Endothelial cell of umbilical vein (primary cell): Measurements from ENCODE around the gene RTN1.

ENCODE experiments used
- EZH2 ChIP-seq: IDR thresholded peaks from 2 replicates; pipeline ENCODE4 v1.6.1; 2012; ENCODE audit warnings: borderline replicate concordance, low read depth, mild to moderate bottlenecking, moderate library complexity, low read length, inconsistent platforms; ENCODE audit not compliant: severe bottlenecking
- FOS ChIP-seq: IDR thresholded peaks from 2 replicates; pipeline ENCODE4 v1.6.1; 2011; ENCODE audit warnings: mild to moderate bottlenecking, low read length, moderate library complexity, borderline replicate concordance; ENCODE audit not compliant: insufficient read depth
- MYC ChIP-seq: IDR thresholded peaks from one replicate; pipeline ENCODE4 v1.6.1; 2011; ENCODE audit warnings: mild to moderate bottlenecking, low read depth, low read length
- POLR2A ChIP-seq: IDR thresholded peaks from 2 replicates; pipeline ENCODE4 v1.6.1; 2012; ENCODE audit warnings: low read depth, mild to moderate bottlenecking, control low read depth, low read length
- POLR2AphosphoS5 ChIP-seq: IDR thresholded peaks from 2 replicates; pipeline ENCODE4 v1.6.1; 2012; ENCODE audit warnings: low read depth, mild to moderate bottlenecking, control low read depth, low read length, moderate library complexity; ENCODE audit not compliant: insufficient read depth
- TF ChIP-seq, protein P1 (sequence below), 2 donors: IDR thresholded peaks; 1 replicate in 1 of 2; 2 replicates in 1 of 2; pipeline ENCODE4 v1.5.1; 2011; ENCODE audit warnings: low read length in 2 of 2, mild to moderate bottlenecking in 2 of 2, moderate library complexity in 2 of 2, control low read depth in 1 of 2, inconsistent platforms in 1 of 2, low read depth in 1 of 2; ENCODE audit not compliant: insufficient read depth in 1 of 2; ENCODE audit errors: extremely low read depth in 1 of 2
- TF ChIP-seq, protein P2 (sequence below): IDR thresholded peaks from 2 replicates; pipeline ENCODE4 v1.6.1; 2011; ENCODE audit not compliant: insufficient read depth, insufficient read length

DNA sequence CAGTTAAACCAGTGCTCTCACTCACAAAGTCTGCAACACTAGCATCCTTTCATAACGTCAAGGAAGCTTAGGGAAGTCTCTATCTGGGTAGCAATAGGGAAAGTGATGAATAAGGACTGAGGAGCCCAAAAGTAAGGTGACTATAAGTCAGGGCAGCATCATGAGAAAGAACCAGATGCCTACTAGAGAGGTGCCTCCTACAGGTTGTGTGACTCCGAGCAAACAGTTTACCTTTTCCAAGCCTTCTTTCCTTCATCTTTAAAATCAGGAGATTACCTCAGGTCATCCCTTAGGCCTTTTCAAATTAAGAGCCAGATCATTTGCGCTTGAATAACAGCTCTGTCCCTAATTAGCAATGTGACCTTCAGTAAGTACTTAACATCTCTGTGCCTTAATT lies 40.2 kb downstream of the RTN1 start:
- no peak for TF ChIP-seq EZH2
- TF ChIP-seq POLR2A = no peak
- no peak for TF ChIP-seq POLR2AphosphoS5
- TF ChIP-seq MYC = no peak
- TF ChIP-seq, protein P1, sequence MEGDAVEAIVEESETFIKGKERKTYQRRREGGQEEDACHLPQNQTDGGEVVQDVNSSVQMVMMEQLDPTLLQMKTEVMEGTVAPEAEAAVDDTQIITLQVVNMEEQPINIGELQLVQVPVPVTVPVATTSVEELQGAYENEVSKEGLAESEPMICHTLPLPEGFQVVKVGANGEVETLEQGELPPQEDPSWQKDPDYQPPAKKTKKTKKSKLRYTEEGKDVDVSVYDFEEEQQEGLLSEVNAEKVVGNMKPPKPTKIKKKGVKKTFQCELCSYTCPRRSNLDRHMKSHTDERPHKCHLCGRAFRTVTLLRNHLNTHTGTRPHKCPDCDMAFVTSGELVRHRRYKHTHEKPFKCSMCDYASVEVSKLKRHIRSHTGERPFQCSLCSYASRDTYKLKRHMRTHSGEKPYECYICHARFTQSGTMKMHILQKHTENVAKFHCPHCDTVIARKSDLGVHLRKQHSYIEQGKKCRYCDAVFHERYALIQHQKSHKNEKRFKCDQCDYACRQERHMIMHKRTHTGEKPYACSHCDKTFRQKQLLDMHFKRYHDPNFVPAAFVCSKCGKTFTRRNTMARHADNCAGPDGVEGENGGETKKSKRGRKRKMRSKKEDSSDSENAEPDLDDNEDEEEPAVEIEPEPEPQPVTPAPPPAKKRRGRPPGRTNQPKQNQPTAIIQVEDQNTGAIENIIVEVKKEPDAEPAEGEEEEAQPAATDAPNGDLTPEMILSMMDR (IDR thresholded peaks at IDR 0.05; ENCODE audit: extremely low read depth in 1 of 2, insufficient read depth in 1 of 2, low read depth in 1 of 2, low read length in 2 of 2) = no peak
- TF ChIP-seq FOS = no peak
- TF ChIP-seq, protein P2, sequence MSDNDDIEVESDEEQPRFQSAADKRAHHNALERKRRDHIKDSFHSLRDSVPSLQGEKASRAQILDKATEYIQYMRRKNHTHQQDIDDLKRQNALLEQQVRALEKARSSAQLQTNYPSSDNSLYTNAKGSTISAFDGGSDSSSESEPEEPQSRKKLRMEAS = no peak
